ENCODE results near the gene TMEM61.

TMEM61 gene

DNA sequence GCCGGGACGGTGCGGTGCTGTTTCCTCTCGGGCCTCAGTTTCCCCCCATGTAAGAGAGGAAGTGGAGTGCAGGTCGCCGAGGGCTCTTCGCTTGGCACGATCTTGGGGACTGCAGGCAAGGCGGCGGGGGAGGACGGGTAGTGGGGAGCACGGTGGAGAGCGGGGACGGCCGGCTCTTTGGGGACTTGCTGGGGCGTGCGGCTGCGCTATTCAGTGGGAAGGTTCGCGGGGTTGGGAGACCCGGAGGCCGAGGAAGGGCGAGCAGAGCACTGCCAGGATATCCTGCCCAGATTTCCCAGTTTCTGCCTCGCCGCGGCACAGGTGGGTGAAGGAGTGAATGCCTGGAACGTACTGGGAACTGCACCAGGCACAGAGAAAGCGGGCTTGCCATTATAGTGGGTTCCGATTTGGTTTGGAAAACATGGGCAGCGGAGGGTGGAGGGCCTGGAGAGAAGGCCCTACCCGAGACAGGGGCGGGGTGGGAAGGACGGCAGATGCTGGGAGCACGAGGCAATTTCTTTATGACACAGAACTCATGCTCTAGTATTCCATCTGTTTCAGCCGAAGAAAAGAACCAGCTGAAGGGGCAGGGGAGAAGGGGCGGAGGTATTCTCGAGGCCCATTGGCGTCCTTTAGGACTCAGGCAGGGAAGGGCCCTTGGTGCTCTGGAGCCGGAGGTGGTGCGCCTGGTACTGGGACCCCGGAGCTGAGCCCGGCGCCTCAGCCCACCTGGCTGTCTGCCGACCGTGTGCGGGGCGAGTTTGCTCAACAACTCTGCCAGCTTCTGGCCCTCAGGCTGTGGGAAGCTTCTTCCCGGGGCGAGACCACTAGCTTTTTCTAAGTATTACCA lies 59.9 kb downstream of the TMEM61 start:
- DNase-seq, result no peak

DNA sequence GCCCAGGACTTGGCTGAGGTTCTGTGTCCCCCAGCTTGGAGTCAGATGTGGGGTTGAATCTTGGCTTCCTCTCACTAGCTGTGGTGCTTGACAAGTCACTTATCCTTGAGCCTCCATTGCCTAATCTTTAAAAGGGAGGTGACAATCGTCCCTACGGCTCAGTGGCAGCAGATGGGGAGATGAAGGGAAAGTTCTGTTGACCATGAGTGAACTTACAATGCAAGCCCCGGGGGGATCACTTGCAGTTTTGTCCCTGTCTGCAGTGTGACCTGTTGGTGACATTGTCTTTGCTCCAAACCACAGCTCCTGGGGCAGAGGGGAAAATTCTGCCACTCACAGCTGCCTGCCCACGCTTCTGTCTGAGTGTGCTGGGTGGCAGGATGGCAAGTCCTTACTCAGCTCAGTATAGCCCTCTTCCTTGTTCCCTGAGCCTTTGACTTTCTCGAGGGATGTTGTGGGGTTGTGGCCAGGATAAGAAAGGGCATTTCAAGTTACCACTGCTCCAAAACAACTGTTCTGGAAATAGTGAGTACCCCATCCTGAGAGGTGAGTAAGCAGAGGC lies 60.6 kb downstream of the TMEM61 start:
- no peak for DNase-seq

DNA sequence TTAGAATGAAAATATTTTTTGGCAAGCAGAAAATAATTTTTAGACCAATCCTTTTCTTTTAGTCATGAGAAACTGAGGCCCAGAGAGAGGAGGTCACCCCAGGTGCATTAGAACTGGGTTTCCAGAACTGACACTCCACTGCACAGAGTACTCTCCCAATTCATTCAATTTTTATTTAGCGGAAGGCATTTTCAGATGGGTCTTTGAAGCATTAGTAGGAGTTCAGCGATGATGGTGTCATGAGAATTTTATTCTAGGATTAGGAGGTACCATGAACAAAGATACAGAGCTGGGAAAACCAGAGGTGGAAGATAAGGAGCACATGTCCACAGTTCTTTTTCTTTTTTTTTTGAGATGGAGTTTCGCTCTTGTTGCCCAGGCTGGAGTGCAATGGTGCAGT lies 61.2 kb downstream of the TMEM61 start:
- no peak for DNase-seq
